Lung (tissue), 12 donors: Measurements from ENCODE around the gene TBCD. TPM values are rescaled to one million over a fixed set of nuclear protein-coding genes. Genes with fewer than 3 reads are reported as not detected.

Experiments used
- ATAC-seq: fragments of 200-7000 bp; cut with Tn5 transposase; one replicate; pipeline ENCODE4 v1.9.1; 2020; ENCODE audit warnings: moderate number of reproducible peaks; ENCODE audit not compliant: insufficient read depth, low FRiP score
- DNase-seq, 3 donors: peaks; one replicate each; pipeline ENCODE4 v3.0.0-alpha.2; 2013 to 2017
- H3K27ac ChIP-seq, 2 donors: one replicate each; pipeline ENCODE4 v1.5.1; 2013; ENCODE audit warnings: mild to moderate bottlenecking in 2 of 2, moderate library complexity in 2 of 2, control low read depth in 1 of 2, inconsistent platforms in 1 of 2, low read depth in 1 of 2, low read length in 1 of 2
- H3K27me3 ChIP-seq, 3 donors: one replicate each; pipeline ENCODE4 v1.5.1; 2013; ENCODE audit warnings: low read length in 2 of 3; ENCODE audit not compliant: control insufficient read depth in 3 of 3, insufficient read depth in 3 of 3
- H3K36me3 ChIP-seq, 4 donors: one replicate each; pipeline ENCODE4 v1.5.1; 2013; ENCODE audit warnings: low read length in 4 of 4, mild to moderate bottlenecking in 1 of 4, moderate library complexity in 1 of 4; ENCODE audit not compliant: control insufficient read depth in 4 of 4, insufficient read depth in 4 of 4
- H3K4me1 ChIP-seq, 5 donors: one replicate each; pipeline ENCODE4 v1.5.1; 2013; ENCODE audit warnings: low read length in 5 of 5, mild to moderate bottlenecking in 2 of 5, moderate library complexity in 1 of 5; ENCODE audit not compliant: control insufficient read depth in 5 of 5, insufficient read depth in 5 of 5
- H3K4me3 ChIP-seq: one replicate; pipeline ENCODE4 v1.5.1; 2013; ENCODE audit warnings: mild to moderate bottlenecking, control low read depth, moderate library complexity
- H3K9ac ChIP-seq, 2 donors: one replicate each; pipeline ENCODE4 v1.5.1; 2013; ENCODE audit warnings: low read length in 2 of 2, control low read depth in 1 of 2; ENCODE audit not compliant: insufficient read depth in 1 of 2
- H3K9me3 ChIP-seq, 4 donors: one replicate each; pipeline ENCODE4 v1.5.1; 2013; ENCODE audit warnings: low read length in 3 of 4, mild to moderate bottlenecking in 1 of 4, moderate library complexity in 1 of 4; ENCODE audit not compliant: control insufficient read depth in 4 of 4, insufficient read depth in 3 of 4
- CTCF ChIP-seq: IDR thresholded peaks from 2 replicates; pipeline ENCODE4 v1.5.1; 2012; ENCODE audit warnings: mild to moderate bottlenecking; ENCODE audit errors: control extremely low read depth, extremely low read depth
- WGBS, 2 donors: extraction: QIAGEN DNeasy Blood & Tissue Kit; methylation state at CpG; one replicate each; pipeline ENCODE4 v1.1.7; 2013; 5-methylcytosine and 5-hydroxymethylcytosine counted together
- polyA plus RNA-seq, 2 donors: library from polyadenylated mRNA; stranded (reverse); fragments of 200-250 nt; gene quantifications; one replicate each; pipeline ENCODE4 v1.2.1, GENCODE V29; 2013
- total RNA-seq, 2 donors: library from RNA; depleted of rRNA in 1 of 2; stranded (reverse); fragments of >200 nt in 1 of 2; gene quantifications; one replicate each; pipeline ENCODE4 v1.2.1, GENCODE V29; 2014 to 2021
- donor health status: control.
- donor health status: control.
- donor health status: Bipolar disorder and iron deficiency.
- donor health status: healthy.
- donor health status: DM: yes; HTN: yes; CAD: no.

The TBCD gene
- total and polyA plus RNA-seq, 4 donors = 57.6 to 119 (median 90.3) TPM

GRCh38 chr17:82861393-82861775 lies 109.5 kb downstream of the TBCD start:
- TF ChIP-seq CTCF = no peak
- peak in 1 of 3 donors; percentile 4 for DNase-seq
- Histone ChIP-seq H3K36me3 (no peaks in the 10 kb centered on the region), H3K9me3 (no peaks in the 10 kb centered on the region), H3K27me3 (no peaks in the 10 kb centered on the region), H3K4me3 (no peak overlapping the region), H3K27ac (no peak overlapping the region), H3K4me1 (peaks cover 0 to 23% (median 11%) of the 10 kb centered on the region in 5 donors), H3K9ac (no peak overlapping the region)
- no peak for ATAC-seq
- 98% methylated on average over 12 of the region's 12 CpGs for WGBS, 2 donors

GRCh38 chr17:82862191-82862590 lies 110.3 kb downstream of the TBCD start:
- H3K27ac ChIP-seq = no peak overlapping the region
- H3K4me1 ChIP-seq = peaks cover 0 to 30% (median 11%) of the 10 kb centered on the region in 5 donors
- H3K4me3 ChIP-seq = no peak overlapping the region
- TF ChIP-seq CTCF = no peak
- DNase-seq (no peak), ATAC-seq (no peak)
- no peaks in the 10 kb centered on the region for H3K36me3 ChIP-seq
- H3K9me3 ChIP-seq = no peaks in the 10 kb centered on the region
- H3K27me3 ChIP-seq = no peaks in the 10 kb centered on the region
- 96 to 99% methylated on average over 8 of the region's 8 CpGs for WGBS, 2 donors
- H3K9ac ChIP-seq = no peak overlapping the region

GRCh38 chr17:82862737-82863382 lies 111.0 kb downstream of the TBCD start:
- DNase-seq = peak in 1 of 3 donors; percentile 10
- ATAC-seq = no peak
- Histone ChIP-seq H3K4me3 (no peak overlapping the region), H3K4me1 (peaks cover 0 to 31% (median 12%) of the 10 kb centered on the region in 5 donors), H3K36me3 (no peaks in the 10 kb centered on the region), H3K9me3 (no peaks in the 10 kb centered on the region), H3K9ac (no peak overlapping the region), H3K27ac (no peak overlapping the region), H3K27me3 (no peaks in the 10 kb centered on the region)
- WGBS, 2 donors = 90 to 92% methylated on average over 25 of the region's 25 CpGs
- TF ChIP-seq CTCF = no peak
